H9 (cell line): ENCODE data around the gene WNT6. TPM values are rescaled to one million over a fixed set of nuclear protein-coding genes. Genes with fewer than 3 reads are reported as not detected.

ENCODE experiments used
- DNase-seq: peaks from one replicate; pipeline ENCODE4 v3.0.0-alpha.2; 2017
- H2AFZ ChIP-seq: one replicate; pipeline ENCODE4 v1.6.1; 2013; ENCODE audit warnings: mild to moderate bottlenecking, low read length, control low read depth, moderate library complexity
- H2AK5ac ChIP-seq: 2 replicates; pipeline ENCODE4 v1.6.1; 2013; ENCODE audit warnings: low read length, control low read depth, mixed read lengths; ENCODE audit not compliant: insufficient read length
- H2BK120ac ChIP-seq: one replicate; pipeline ENCODE4 v1.6.1; 2013; ENCODE audit warnings: low read depth, mild to moderate bottlenecking, low read length, control low read depth, inconsistent platforms; ENCODE audit not compliant: poor library complexity, severe bottlenecking
- H2BK12ac ChIP-seq: 2 replicates; pipeline ENCODE4 v1.6.1; 2013; ENCODE audit warnings: low read length, control low read depth, mixed read lengths, low read depth; ENCODE audit not compliant: insufficient read length
- H2BK15ac ChIP-seq: 2 replicates; pipeline ENCODE4 v1.6.1; 2013; ENCODE audit warnings: low read depth, low read length, control low read depth
- H2BK20ac ChIP-seq: one replicate; pipeline ENCODE4 v1.6.1; 2013; ENCODE audit warnings: low read depth, mild to moderate bottlenecking, low read length, control low read depth, inconsistent platforms; ENCODE audit not compliant: poor library complexity, severe bottlenecking
- H2BK5ac ChIP-seq: 2 replicates; pipeline ENCODE4 v1.6.1; 2013; ENCODE audit warnings: low read length, control low read depth, mixed read lengths; ENCODE audit not compliant: insufficient read length
- H3K14ac ChIP-seq: 2 replicates; pipeline ENCODE4 v1.6.1; 2013; ENCODE audit warnings: low read length, control low read depth; ENCODE audit not compliant: insufficient read depth
- H3K18ac ChIP-seq: 2 replicates; pipeline ENCODE4 v1.6.1; 2013; ENCODE audit warnings: low read depth, mild to moderate bottlenecking, mixed read lengths, low read length, control low read depth; ENCODE audit not compliant: insufficient read length
- H3K23ac ChIP-seq: 2 replicates; pipeline ENCODE4 v1.6.1; 2013; ENCODE audit warnings: low read length, control low read depth, mixed read lengths, low read depth; ENCODE audit not compliant: insufficient read length
- H3K23me2 ChIP-seq: 2 replicates; pipeline ENCODE4 v1.6.1; 2013; ENCODE audit warnings: low read depth, mild to moderate bottlenecking, mixed read lengths, low read length, control low read depth; ENCODE audit not compliant: insufficient read length, poor library complexity, severe bottlenecking
- H3K27ac ChIP-seq: 2 replicates; pipeline ENCODE4 v1.5.1; 2013; ENCODE audit warnings: low read length, control low read depth, mixed read lengths, low read depth; ENCODE audit not compliant: insufficient read length
- H3K27me3 ChIP-seq: 2 replicates; pipeline ENCODE4 v1.6.1; 2013; ENCODE audit warnings: low read length, control low read depth, inconsistent platforms; ENCODE audit not compliant: insufficient read depth
- H3K4ac ChIP-seq: 2 replicates; pipeline ENCODE4 v1.6.1; 2013; ENCODE audit warnings: low read depth, mild to moderate bottlenecking, control low read depth, inconsistent platforms, low read length, moderate library complexity
- H3K4me1 ChIP-seq: 2 replicates; pipeline ENCODE4 v1.6.1; 2013; ENCODE audit warnings: low read length, control low read depth, inconsistent platforms; ENCODE audit not compliant: insufficient read depth
- H3K4me2 ChIP-seq: 2 replicates; pipeline ENCODE4 v1.6.1; 2013; ENCODE audit warnings: low read length, control low read depth, mixed read lengths; ENCODE audit not compliant: insufficient read length, insufficient read depth
- H3K56ac ChIP-seq: 2 replicates; pipeline ENCODE4 v1.6.1; 2013; ENCODE audit warnings: low read depth, mild to moderate bottlenecking, mixed read lengths, low read length, control low read depth; ENCODE audit not compliant: insufficient read length
- H3K79me1 ChIP-seq: 2 replicates; pipeline ENCODE4 v1.6.1; 2013; ENCODE audit warnings: low read depth, mild to moderate bottlenecking, moderate library complexity, low read length, control low read depth, inconsistent platforms; ENCODE audit not compliant: insufficient read depth, poor library complexity, severe bottlenecking
- H3K79me2 ChIP-seq: 2 replicates; pipeline ENCODE4 v1.6.1; 2013; ENCODE audit warnings: low read length, control low read depth, inconsistent platforms; ENCODE audit not compliant: insufficient read depth
- H3K9ac ChIP-seq: 2 replicates; pipeline ENCODE4 v1.6.1; 2013; ENCODE audit warnings: low read length, control low read depth, mixed read lengths; ENCODE audit not compliant: insufficient read length; ENCODE audit errors: extremely low read depth
- H3K9me3 ChIP-seq: one replicate; pipeline ENCODE4 v1.6.1; 2013; ENCODE audit warnings: low read depth, low read length, inconsistent platforms; ENCODE audit not compliant: control insufficient read depth
- H3T11ph ChIP-seq: one replicate; pipeline ENCODE4 v1.6.1; 2013; ENCODE audit warnings: mild to moderate bottlenecking, low read length, control low read depth, inconsistent platforms
- H4K20me1 ChIP-seq: one replicate; pipeline ENCODE4 v1.6.1; 2013; ENCODE audit not compliant: control insufficient read depth, insufficient read length, insufficient read depth
- H4K5ac ChIP-seq: 2 replicates; pipeline ENCODE4 v1.6.1; 2013; ENCODE audit warnings: low read depth, mild to moderate bottlenecking, mixed read lengths, low read length, control low read depth; ENCODE audit not compliant: insufficient read length
- H4K8ac ChIP-seq: replicated peaks from 2 replicates; pipeline ENCODE4 v1.6.1; 2013; ENCODE audit warnings: low read length, control low read depth, mixed read lengths, low read depth; ENCODE audit not compliant: insufficient read length
- H4K91ac ChIP-seq: 2 replicates; pipeline ENCODE4 v1.6.1; 2013; ENCODE audit warnings: low read depth, mild to moderate bottlenecking, moderate library complexity, mixed read lengths, low read length, control low read depth; ENCODE audit not compliant: insufficient read length
- H3K27ac Mint-ChIP-seq, 3 experiments: 2 replicates in 2 of 3; 3 replicates in 1 of 3; pipeline ENCODE4 v1.8.0; 2020 to 2021; ENCODE audit warnings: mixed read lengths in 3 of 3, mild to moderate bottlenecking in 1 of 3, moderate library complexity in 1 of 3
- H3K27me3 Mint-ChIP-seq: 2 replicates; pipeline ENCODE4 v1.8.0; 2021; ENCODE audit warnings: low read depth, mild to moderate bottlenecking, moderate library complexity, mixed read lengths
- H3K36me3 Mint-ChIP-seq, 3 experiments: 2 replicates in 2 of 3; 3 replicates in 1 of 3; pipeline ENCODE4 v1.8.0; 2020 to 2021; ENCODE audit warnings: low read depth in 3 of 3, mixed read lengths in 3 of 3; ENCODE audit not compliant: insufficient read depth in 1 of 3
- H3K4me1 Mint-ChIP-seq, 2 experiments: 2 replicates each; pipeline ENCODE4 v1.8.0; 2020; ENCODE audit warnings: mixed read lengths in 2 of 2
- H3K4me3 Mint-ChIP-seq, 2 experiments: 2 replicates in 1 of 2; 3 replicates in 1 of 2; pipeline ENCODE4 v1.8.0; 2020 to 2021; ENCODE audit warnings: mild to moderate bottlenecking in 2 of 2, mixed read lengths in 2 of 2, moderate library complexity in 1 of 2
- H3K9me3 Mint-ChIP-seq, 2 experiments: 2 replicates in 1 of 2; 3 replicates in 1 of 2; pipeline ENCODE4 v1.8.0; 2020; ENCODE audit warnings: mild to moderate bottlenecking in 2 of 2, mixed read lengths in 2 of 2, moderate library complexity in 1 of 2
- WGBS: extraction: QIAGEN DNeasy Blood & Tissue Kit; methylation state at CpG from one replicate; pipeline ENCODE4 v1.1.7; 2013; ENCODE audit warnings: missing lambda C conversion rate, low lambda C conversion rate, mixed read lengths; ENCODE audit not compliant: insufficient read length; ENCODE audit errors: extremely low coverage; 5-methylcytosine and 5-hydroxymethylcytosine counted together
- total RNA-seq: library from RNA; stranded (reverse); gene quantifications from 2 replicates; pipeline ENCODE4 v1.2.1, GENCODE V29; 2021
- TF ChIP-seq, protein P1 (sequence below): fragments of 200-600 bp; sonication (generic); conservative IDR thresholded peaks from 3 replicates; pipeline ENCODE4 v1.8.0; 2021; ENCODE audit warnings: antibody characterized with exemption, mild to moderate bottlenecking

WNT6 gene
- total RNA-seq, 1 experiment from 2014 or later = not detected

DNA sequence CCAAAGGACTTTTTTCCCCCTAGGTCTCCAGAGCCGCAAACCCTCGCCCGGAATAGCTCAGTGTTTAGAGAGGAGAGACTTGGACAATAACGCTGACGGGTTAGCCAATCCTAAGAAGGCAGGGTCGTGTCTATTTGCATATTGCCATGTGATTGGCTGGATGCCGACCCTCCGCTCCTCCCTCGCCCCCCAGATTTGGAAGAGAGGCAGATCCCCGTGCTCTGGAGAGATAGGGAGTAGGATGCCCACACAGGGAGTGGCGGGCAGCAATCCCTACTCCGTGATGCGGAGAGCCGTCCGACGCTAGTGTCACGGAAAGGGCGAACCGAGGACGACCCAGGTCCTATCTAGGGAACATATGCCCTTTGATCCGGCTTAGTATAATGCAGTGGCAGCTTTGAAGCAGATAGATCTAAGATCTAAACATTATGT, 1.4 kb downstream of the WNT6 start:
- Histone ChIP-seq H2AK5ac (no peak overlapping the region), H3K27me3 (peaks cover 70% of the 10 kb centered on the region), H3K18ac (no peak overlapping the region), H2BK20ac (no peak overlapping the region), H4K8ac (no peak overlapping the region), H3K14ac (no peak overlapping the region), H2BK12ac (no peak overlapping the region), H3K79me1 (no peaks in the 10 kb centered on the region), H3K23me2 (peaks cover 3% of the 10 kb centered on the region), H4K91ac (no peak overlapping the region), H3K9me3 (no peaks in the 10 kb centered on the region), H3T11ph (no peak overlapping the region), H3K79me2 (no peaks in the 10 kb centered on the region), H2BK120ac (no peak overlapping the region), H3K4me1 (peaks cover 2% of the 10 kb centered on the region; the same call in 1 of the 2 replicates), H3K27ac (no peak overlapping the region), H2AFZ (no peak overlapping the region), H3K56ac (no peak overlapping the region), H3K4ac (no peak overlapping the region), H3K4me2 (peak overlapping the region; percentile 12), H3K23ac (no peak overlapping the region), H4K5ac (no peak overlapping the region), H2BK15ac (no peak overlapping the region), H3K9ac (no peak overlapping the region), H2BK5ac (no peak overlapping the region), H4K20me1 (no peaks in the 10 kb centered on the region)
- H3K36me3 Mint-ChIP-seq = no peaks in the 10 kb centered on the region
- no peaks in the 10 kb centered on the region; a peak in 1 of 5 replicates for H3K9me3 Mint-ChIP-seq
- H3K4me1 Mint-ChIP-seq = peaks cover 19 to 40% of the 10 kb centered on the region in 2 experiments
- H3K27ac Mint-ChIP-seq = no peak overlapping the region
- WGBS = no CpG with 5 or more reads among the region's 21 CpGs
- H3K27me3 Mint-ChIP-seq = peaks cover 96% of the 10 kb centered on the region
- peak; percentile 95 for DNase-seq
- TF ChIP-seq, protein P1, sequence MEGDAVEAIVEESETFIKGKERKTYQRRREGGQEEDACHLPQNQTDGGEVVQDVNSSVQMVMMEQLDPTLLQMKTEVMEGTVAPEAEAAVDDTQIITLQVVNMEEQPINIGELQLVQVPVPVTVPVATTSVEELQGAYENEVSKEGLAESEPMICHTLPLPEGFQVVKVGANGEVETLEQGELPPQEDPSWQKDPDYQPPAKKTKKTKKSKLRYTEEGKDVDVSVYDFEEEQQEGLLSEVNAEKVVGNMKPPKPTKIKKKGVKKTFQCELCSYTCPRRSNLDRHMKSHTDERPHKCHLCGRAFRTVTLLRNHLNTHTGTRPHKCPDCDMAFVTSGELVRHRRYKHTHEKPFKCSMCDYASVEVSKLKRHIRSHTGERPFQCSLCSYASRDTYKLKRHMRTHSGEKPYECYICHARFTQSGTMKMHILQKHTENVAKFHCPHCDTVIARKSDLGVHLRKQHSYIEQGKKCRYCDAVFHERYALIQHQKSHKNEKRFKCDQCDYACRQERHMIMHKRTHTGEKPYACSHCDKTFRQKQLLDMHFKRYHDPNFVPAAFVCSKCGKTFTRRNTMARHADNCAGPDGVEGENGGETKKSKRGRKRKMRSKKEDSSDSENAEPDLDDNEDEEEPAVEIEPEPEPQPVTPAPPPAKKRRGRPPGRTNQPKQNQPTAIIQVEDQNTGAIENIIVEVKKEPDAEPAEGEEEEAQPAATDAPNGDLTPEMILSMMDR = no peak
- peak overlapping the region in 1 of 2 experiments; percentile 79; a peak in 3 of 5 replicates for H3K4me3 Mint-ChIP-seq
